Neuronal stem cell (in vitro differentiated cells): Measurements from ENCODE around the gene APMAP.

Experiments used
- DNase-seq: peaks from one replicate; pipeline ENCODE4 v3.0.0-alpha.2; 2013; ENCODE audit warnings: low spot score
- H2AFZ ChIP-seq: one replicate; pipeline ENCODE4 v1.6.1; 2013; ENCODE audit warnings: mild to moderate bottlenecking, low read length, inconsistent platforms
- H2AK5ac ChIP-seq: 2 replicates; pipeline ENCODE4 v1.6.1; 2013; ENCODE audit warnings: low read depth, mild to moderate bottlenecking, inconsistent platforms, low read length, moderate library complexity, mixed read lengths
- H2BK120ac ChIP-seq: 2 replicates; pipeline ENCODE4 v1.6.1; 2013; ENCODE audit warnings: low read depth, mild to moderate bottlenecking, inconsistent platforms, low read length, moderate library complexity, mixed read lengths
- H2BK12ac ChIP-seq: one replicate; pipeline ENCODE4 v1.6.1; 2013; ENCODE audit warnings: low read length, inconsistent platforms
- H2BK15ac ChIP-seq: 2 replicates; pipeline ENCODE4 v1.6.1; 2013; ENCODE audit warnings: mild to moderate bottlenecking, low read length, inconsistent platforms, mixed read lengths
- H2BK5ac ChIP-seq: one replicate; pipeline ENCODE4 v1.6.1; 2013; ENCODE audit warnings: inconsistent platforms, mild to moderate bottlenecking, low read length, moderate library complexity
- H3K14ac ChIP-seq: one replicate; pipeline ENCODE4 v1.6.1; 2013; ENCODE audit warnings: low read length, inconsistent platforms
- H3K18ac ChIP-seq: 2 replicates; pipeline ENCODE4 v1.6.1; 2013; ENCODE audit warnings: low read length, inconsistent platforms
- H3K23ac ChIP-seq: 2 replicates; pipeline ENCODE4 v1.6.1; 2013; ENCODE audit warnings: low read depth, mild to moderate bottlenecking, mixed read lengths, low read length, inconsistent platforms; ENCODE audit not compliant: poor library complexity
- H3K27ac ChIP-seq: replicated peaks from 3 replicates; pipeline ENCODE4 v1.5.1; 2013; ENCODE audit warnings: low read length, inconsistent platforms
- H3K27me3 ChIP-seq, 3 experiments: 2 replicates each; pipeline ENCODE4 v1.6.1; 2013; ENCODE audit warnings: low read length in 3 of 3, mild to moderate bottlenecking in 2 of 3, inconsistent platforms in 1 of 3, low read depth in 1 of 3, mixed read lengths in 1 of 3, moderate library complexity in 1 of 3; ENCODE audit not compliant: control insufficient read depth in 3 of 3, insufficient read depth in 3 of 3
- H3K36me3 ChIP-seq, 2 donors: replicated peaks in 1 of 2; 2 replicates each; pipeline ENCODE4 v1.6.1; 2013; ENCODE audit warnings: low read length in 2 of 2; ENCODE audit not compliant: control insufficient read depth in 2 of 2, insufficient read depth in 2 of 2
- H3K4ac ChIP-seq: 2 replicates; pipeline ENCODE4 v1.6.1; 2013; ENCODE audit warnings: inconsistent platforms, mild to moderate bottlenecking, low read length, moderate library complexity
- H3K4me1 ChIP-seq, 2 donors: 1 replicate in 1 of 2; 2 replicates in 1 of 2; pipeline ENCODE4 v1.6.1; 2013; ENCODE audit warnings: low read length in 2 of 2, low read depth in 1 of 2; ENCODE audit not compliant: control insufficient read depth in 2 of 2, insufficient read depth in 1 of 2
- H3K4me2 ChIP-seq: one replicate; pipeline ENCODE4 v1.6.1; 2013; ENCODE audit warnings: mild to moderate bottlenecking, low read length, inconsistent platforms; ENCODE audit not compliant: insufficient read depth, poor library complexity, severe bottlenecking
- H3K4me3 ChIP-seq, 2 donors: 2 replicates each; pipeline ENCODE4 v1.5.1; 2013; ENCODE audit warnings: low read length in 2 of 2, mild to moderate bottlenecking in 2 of 2, inconsistent platforms in 1 of 2, moderate library complexity in 1 of 2
- H3K79me1 ChIP-seq: one replicate; pipeline ENCODE4 v1.6.1; 2013; ENCODE audit warnings: low read depth, mild to moderate bottlenecking, inconsistent platforms, low read length, moderate library complexity
- H3K9ac ChIP-seq: one replicate; pipeline ENCODE4 v1.6.1; 2013; ENCODE audit warnings: mild to moderate bottlenecking, low read depth, low read length, inconsistent platforms; ENCODE audit not compliant: poor library complexity
- H3K9me3 ChIP-seq, 2 donors: replicated peaks in 1 of 2; 2 replicates each; pipeline versions ENCODE3 to v1.6.1; 2013; ENCODE audit warnings: low read length in 2 of 2, mild to moderate bottlenecking in 2 of 2, inconsistent platforms in 1 of 2, low read depth in 1 of 2, mixed read lengths in 1 of 2, moderate library complexity in 1 of 2; ENCODE audit not compliant: control insufficient read depth in 2 of 2, insufficient read depth in 1 of 2
- H4K8ac ChIP-seq: one replicate; pipeline ENCODE4 v1.6.1; 2013; ENCODE audit warnings: low read depth, mild to moderate bottlenecking, inconsistent platforms, low read length, moderate library complexity
- H4K91ac ChIP-seq: one replicate; pipeline ENCODE4 v1.6.1; 2013; ENCODE audit warnings: low read length, low read depth, mild to moderate bottlenecking, inconsistent platforms; ENCODE audit not compliant: poor library complexity
- whole genome bisulfite sequencing, 2 donors: extraction: QIAGEN DNeasy Blood & Tissue Kit; methylation state at CpG; one replicate each; pipeline ENCODE4 v1.1.7; 2013; ENCODE audit warnings: missing lambda C conversion rate in 2 of 2, mixed read lengths in 1 of 2; ENCODE audit not compliant: insufficient read length in 2 of 2, insufficient replicate concordance in 1 of 2; ENCODE audit errors: extremely low coverage in 2 of 2; 5-methylcytosine and 5-hydroxymethylcytosine counted together

APMAP gene

DNA sequence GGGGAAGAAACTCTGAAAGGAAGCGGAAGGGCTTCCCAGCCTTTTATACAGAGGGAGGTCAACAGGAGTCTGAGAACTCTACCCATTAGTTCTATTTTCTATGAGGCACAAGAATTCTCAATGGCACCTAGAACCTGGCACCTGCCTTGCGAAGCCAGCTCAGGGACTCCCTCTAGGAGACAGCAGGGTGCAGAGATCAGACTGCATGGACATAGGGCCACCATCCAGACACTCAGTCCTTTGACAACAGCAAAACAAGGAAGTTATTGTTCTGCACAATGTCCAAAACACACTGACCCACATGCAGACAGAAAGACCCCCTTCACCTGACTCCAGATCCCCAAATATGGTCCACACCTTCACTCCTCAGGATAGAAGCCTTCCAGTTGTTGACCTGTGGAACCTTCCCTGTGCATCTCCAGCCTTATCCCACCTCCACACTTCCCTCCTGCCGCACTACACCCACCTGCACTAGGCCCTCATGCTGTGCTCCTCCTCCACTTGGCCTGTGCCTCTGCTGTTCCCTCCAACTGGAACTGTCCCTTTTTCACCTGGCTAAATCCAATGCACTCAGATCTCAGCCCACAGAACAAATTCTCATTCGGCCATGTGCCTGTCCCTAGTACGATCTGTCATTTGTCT lies 37.6 kb upstream of the APMAP start:
- Histone ChIP-seq H2BK120ac (no peak overlapping the region), H4K91ac (no peak overlapping the region), H2AFZ (no peak overlapping the region), H3K4me1 (peaks cover 11 to 17% of the 10 kb centered on the region in 2 donors), H3K9ac (no peak overlapping the region), H2BK5ac (no peak overlapping the region), H3K4me2 (no peak overlapping the region), H3K14ac (no peak overlapping the region), H3K79me1 (no peaks in the 10 kb centered on the region), H3K27ac (no peak overlapping the region), H2BK12ac (no peak overlapping the region), H2BK15ac (no peak overlapping the region), H3K9me3 (peaks cover 0 to 2% of the 10 kb centered on the region in 2 donors), H3K4me3 (no peak overlapping the region), H3K36me3 (no peaks in the 10 kb centered on the region), H2AK5ac (no peak overlapping the region), H3K18ac (no peak overlapping the region), H3K27me3 (no peaks in the 10 kb centered on the region), H4K8ac (no peak overlapping the region), H3K4ac (no peak overlapping the region), H3K23ac (no peak overlapping the region)
- no CpG with 5 or more reads among the region's 5 CpGs for WGBS, 2 donors
- DNase-seq, result no peak

DNA sequence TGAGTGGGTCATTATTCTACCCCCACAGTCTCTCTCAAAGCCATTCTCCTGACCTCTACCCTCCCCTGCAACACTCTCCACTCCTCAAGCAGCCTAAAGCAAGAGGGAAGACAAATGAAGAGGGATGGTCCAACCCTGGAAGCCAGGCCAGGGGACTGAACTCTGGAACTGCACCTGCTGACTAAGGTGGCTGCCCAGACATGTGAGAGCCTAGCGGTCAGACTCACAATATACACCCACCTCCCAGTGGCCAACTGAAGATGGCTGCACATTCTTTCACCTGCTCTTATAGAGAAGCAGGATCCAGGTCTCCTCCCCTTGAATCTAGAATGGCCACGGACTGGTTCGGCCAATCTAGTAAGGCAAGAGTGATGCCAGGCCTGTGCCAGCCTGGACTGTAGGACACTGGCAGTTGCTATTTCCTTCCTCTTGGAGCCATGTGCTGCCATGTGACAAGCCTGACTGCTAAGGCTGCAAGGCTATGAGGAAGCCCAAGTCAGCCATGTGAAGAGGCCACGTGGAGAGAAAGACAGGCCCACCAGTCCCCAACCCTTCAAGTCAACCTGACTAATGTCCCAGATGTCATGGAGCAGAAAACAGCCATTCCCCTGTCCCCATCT lies 33.5 kb upstream of the APMAP start:
- H2BK12ac ChIP-seq, result no peak overlapping the region
- no peaks in the 10 kb centered on the region for H3K79me1 ChIP-seq
- H3K9ac ChIP-seq, result no peak overlapping the region
- no peak overlapping the region for H2BK120ac ChIP-seq
- H4K91ac ChIP-seq, result no peak overlapping the region
- no CpG with 5 or more reads among the region's 4 CpGs for WGBS, 2 donors
- H3K9me3 ChIP-seq, result no peaks in the 10 kb centered on the region
- DNase-seq, result no peak
- H3K4ac ChIP-seq, result no peak overlapping the region
- H2BK15ac ChIP-seq, result no peak overlapping the region
- H2AFZ ChIP-seq, result no peak overlapping the region
- no peak overlapping the region for H4K8ac ChIP-seq
- H3K4me3 ChIP-seq, result no peak overlapping the region
- peak overlapping the region; percentile 19 for H3K23ac ChIP-seq
- no peak overlapping the region for H3K4me2 ChIP-seq
- no peak overlapping the region for H3K14ac ChIP-seq
- no peak overlapping the region for H2AK5ac ChIP-seq
- H2BK5ac ChIP-seq, result no peak overlapping the region
- no peak overlapping the region for H3K27ac ChIP-seq
- H3K18ac ChIP-seq, result no peak overlapping the region
- H3K36me3 ChIP-seq, result no peaks in the 10 kb centered on the region
- no peaks in the 10 kb centered on the region for H3K27me3 ChIP-seq
- H3K4me1 ChIP-seq, result no peaks in the 10 kb centered on the region

DNA sequence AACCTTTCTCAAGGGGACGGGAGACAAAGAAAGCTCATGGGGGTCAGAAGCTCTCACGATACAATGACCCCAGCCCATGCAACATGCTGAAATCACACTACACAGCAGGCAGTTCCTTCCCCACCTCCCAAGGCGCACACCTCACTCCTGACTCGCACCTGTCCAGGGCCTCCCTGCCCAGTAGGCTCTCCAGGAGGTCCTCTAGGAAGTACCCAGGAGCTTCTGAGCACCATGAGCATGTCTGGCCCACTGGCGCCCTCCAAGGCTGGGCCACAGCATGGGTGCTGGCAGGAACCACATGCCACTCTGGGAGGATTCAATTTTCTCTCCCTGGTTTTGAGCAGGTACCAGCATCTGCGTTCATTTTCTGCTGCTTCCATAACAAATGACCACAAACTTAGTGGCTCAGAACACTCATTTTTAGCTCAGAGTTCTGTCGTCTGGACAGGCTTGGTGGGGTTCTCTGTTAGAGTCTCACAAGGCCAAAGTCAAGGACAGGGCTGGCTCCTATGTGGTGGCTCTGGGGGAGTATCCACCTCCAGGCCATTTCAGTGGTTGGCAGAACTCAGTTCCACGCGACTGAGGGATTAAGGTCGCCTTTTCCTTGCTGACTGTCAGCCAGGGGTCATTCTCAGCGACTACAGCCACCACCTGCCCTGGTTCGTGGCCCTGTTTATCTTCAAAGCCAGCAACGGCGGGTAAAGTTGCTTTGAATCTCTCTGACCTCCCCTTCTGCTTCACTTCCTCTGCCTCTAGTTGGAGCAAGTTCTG lies 32.7 kb upstream of the APMAP start:
- DNase-seq, result no peak

DNA sequence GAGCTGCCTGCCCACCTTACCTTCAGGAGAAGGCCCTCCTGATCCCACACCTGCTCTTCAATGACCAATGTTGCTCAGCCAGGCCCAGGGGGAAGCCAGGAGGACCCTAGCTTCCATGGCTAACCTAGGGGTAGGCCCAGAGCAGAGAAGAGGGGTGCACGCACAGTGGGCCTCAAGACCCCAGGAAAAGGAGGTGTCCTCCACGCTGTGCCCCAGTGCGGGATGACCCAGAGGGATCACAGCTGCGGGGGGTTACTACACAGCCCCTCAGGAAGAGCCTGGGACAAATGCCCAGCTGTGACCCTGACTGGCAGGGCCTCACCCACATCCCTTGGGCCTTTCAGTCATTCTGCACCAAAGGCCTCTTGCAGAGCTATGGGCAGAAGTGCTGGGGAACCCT lies 31.6 kb upstream of the APMAP start:
- H3K23ac ChIP-seq, result peak overlapping the region; percentile 34
- no peak for DNase-seq
- no peak overlapping the region for H3K4me2 ChIP-seq

More for the DNA sequence above, 32.7 kb upstream of the APMAP start:
- no peak overlapping the region for H3K4me2 ChIP-seq
- H2AFZ ChIP-seq, result no peak overlapping the region
- no peak overlapping the region for H3K9ac ChIP-seq
- no peaks in the 10 kb centered on the region for H3K79me1 ChIP-seq
- H4K91ac ChIP-seq, result no peak overlapping the region
- H2BK12ac ChIP-seq, result no peak overlapping the region
- H2AK5ac ChIP-seq, result peak overlapping the region; percentile 58
- H2BK15ac ChIP-seq, result no peak overlapping the region
- no peak overlapping the region for H3K4me3 ChIP-seq
- H3K27ac ChIP-seq, result no peak overlapping the region
- H3K14ac ChIP-seq, result no peak overlapping the region
- no peak overlapping the region for H2BK5ac ChIP-seq
- peak overlapping the region; percentile 42 for H3K18ac ChIP-seq
- H3K4me1 ChIP-seq, result no peaks in the 10 kb centered on the region
- no peaks in the 10 kb centered on the region for H3K36me3 ChIP-seq
- H2BK120ac ChIP-seq, result no peak overlapping the region
- H4K8ac ChIP-seq, result no peak overlapping the region
- no peak overlapping the region for H3K4ac ChIP-seq
- H3K23ac ChIP-seq, result no peak overlapping the region
- H3K27me3 ChIP-seq, result no peaks in the 10 kb centered on the region
- WGBS, 2 donors, result no CpG with 5 or more reads among the region's 14 CpGs
- H3K9me3 ChIP-seq, result no peaks in the 10 kb centered on the region

More for the DNA sequence above, 31.6 kb upstream of the APMAP start:
- no peaks in the 10 kb centered on the region for H3K27me3 ChIP-seq
- no peak overlapping the region for H4K91ac ChIP-seq
- WGBS, 2 donors, result no CpG with 5 or more reads among the region's 4 CpGs
- H3K36me3 ChIP-seq, result no peaks in the 10 kb centered on the region
- peak overlapping the region; percentile 30 for H3K9ac ChIP-seq
- no peak overlapping the region for H2BK15ac ChIP-seq
- H2BK120ac ChIP-seq, result no peak overlapping the region
- no peak overlapping the region for H2BK12ac ChIP-seq
- no peaks in the 10 kb centered on the region for H3K4me1 ChIP-seq
- H3K14ac ChIP-seq, result peak overlapping the region; percentile 85
- H3K4ac ChIP-seq, result no peak overlapping the region
- peak overlapping the region; percentile 57 for H2AK5ac ChIP-seq
- H4K8ac ChIP-seq, result no peak overlapping the region
- H3K9me3 ChIP-seq, result no peaks in the 10 kb centered on the region
- peak overlapping the region; percentile 32 for H3K18ac ChIP-seq
- no peak overlapping the region for H3K4me3 ChIP-seq
- no peaks in the 10 kb centered on the region for H3K79me1 ChIP-seq
- H2AFZ ChIP-seq, result no peak overlapping the region
- H3K27ac ChIP-seq, result no peak overlapping the region
- H2BK5ac ChIP-seq, result no peak overlapping the region
